ENCODE results near the gene DHX40.

DNA sequence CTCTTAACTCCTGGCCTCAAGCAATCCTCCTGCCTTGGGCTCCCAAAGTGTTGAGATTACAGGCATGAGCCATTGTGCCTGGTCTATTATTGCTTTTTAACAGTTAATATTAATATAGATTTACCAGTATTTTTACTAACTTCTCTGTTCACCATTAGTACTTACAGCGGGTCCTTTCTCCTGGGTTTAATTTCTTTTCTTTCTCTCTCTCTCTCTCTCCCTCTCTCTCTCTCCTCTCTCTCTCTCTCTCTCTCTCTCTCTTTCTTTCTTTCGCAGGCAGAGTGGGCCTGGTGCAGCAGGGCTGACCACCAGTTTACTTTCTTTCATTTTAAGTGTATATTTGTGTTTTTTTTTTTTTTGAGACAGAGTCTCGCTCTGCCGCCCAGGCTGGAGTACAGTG, 14.7 kb upstream of the DHX40 start:
- TF ChIP-seq CTCF (IDR thresholded peaks at IDR 0.05) (no peak), POLR2AphosphoS5 (IDR thresholded peaks at IDR 0.05) (no peak), POLR2A (IDR thresholded peaks at IDR 0.05) (no peak)
